ENCODE results near the gene ZNF410.

- TF ChIP-seq POLR2A (IDR thresholded peaks at IDR 0.05; ENCODE audit: low read length) (no peak), GATA1 (IDR thresholded peaks at IDR 0.05; ENCODE audit: low read depth, low read length) (no peak)
These were observed 58.6 kb downstream of the ZNF410 start for GRCh38 chr14:73945159-73945670.

All from erythroblast (primary cell).